ENCODE measurements around the gene MLEC.
A peak's percentile ranks its signal among the peaks of the same experiment; 100 is the strongest.
"Not testable (repeated sequence)": the region's sequence is repeated elsewhere in the genome, so short reads cannot be mapped to it uniquely, and the experiment has no call there.

MLEC gene

DNA sequence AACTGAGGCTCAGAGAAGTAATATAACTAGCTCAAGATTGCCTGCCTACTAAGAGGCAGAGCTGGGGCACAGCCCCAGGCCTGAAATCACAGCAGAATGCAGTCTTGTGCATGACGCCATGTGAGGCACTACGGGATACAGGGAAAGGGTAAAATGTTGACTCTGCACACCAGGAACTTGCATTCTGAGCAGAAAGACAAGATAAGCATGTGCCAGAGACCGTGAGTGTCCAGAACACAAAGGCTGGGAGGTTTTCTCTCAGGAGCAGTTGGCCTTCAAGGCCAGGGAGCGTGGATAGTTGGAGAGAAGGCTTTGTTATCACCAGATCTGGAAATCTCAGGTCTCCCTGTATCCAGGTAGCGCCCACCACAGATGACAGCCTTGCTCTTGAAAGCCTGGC is 23.2 kb upstream of the MLEC start:
- DNase-seq (ENCODE audit: low read depth): no peak

DNA sequence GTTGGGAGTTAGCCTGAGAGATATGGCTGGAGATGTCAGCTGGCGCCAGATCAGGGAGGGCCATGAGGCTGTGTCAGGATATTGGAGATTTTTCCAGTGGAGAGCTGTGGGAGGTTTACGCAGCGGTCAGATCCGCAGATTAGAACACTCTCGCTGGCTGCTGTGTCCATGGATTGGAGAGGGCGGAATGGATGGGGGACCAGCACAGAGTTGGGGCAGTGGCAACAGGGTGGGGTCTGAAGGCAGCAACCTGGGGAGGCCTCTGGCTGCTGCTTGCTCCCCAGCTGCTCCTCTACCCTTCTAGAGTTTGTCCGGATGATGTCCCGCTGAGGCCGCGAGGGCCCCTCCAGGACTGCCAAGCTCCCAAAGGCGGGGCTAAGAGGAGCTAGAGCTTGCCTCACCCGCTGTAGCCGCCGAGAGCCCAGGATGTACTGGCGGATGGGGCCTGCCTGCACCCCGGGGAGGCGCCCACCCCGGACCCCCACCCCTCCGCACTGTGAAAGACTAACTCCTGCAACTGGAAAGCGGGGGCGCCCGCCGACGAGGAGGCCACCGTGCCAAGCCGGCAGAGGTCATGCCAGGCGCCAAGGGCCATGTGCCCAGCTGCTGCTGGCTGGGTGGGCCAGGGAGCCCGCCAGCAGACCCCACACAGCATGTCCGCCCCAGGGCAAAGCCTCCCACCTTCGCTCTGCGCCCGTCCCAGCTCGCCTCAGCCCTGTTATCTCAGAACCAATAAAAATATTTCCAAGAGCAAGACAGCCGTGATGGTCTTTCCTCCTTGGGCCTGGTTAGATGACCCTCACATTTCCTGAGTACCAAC is 20.2 kb upstream of the MLEC start:
- no peak for DNase-seq (ENCODE audit: low read depth)

GRCh38 chr12:120668091-120668867 is 18.7 kb upstream of the MLEC start:
- DNase-seq (ENCODE audit: low read depth): no peak

DNA sequence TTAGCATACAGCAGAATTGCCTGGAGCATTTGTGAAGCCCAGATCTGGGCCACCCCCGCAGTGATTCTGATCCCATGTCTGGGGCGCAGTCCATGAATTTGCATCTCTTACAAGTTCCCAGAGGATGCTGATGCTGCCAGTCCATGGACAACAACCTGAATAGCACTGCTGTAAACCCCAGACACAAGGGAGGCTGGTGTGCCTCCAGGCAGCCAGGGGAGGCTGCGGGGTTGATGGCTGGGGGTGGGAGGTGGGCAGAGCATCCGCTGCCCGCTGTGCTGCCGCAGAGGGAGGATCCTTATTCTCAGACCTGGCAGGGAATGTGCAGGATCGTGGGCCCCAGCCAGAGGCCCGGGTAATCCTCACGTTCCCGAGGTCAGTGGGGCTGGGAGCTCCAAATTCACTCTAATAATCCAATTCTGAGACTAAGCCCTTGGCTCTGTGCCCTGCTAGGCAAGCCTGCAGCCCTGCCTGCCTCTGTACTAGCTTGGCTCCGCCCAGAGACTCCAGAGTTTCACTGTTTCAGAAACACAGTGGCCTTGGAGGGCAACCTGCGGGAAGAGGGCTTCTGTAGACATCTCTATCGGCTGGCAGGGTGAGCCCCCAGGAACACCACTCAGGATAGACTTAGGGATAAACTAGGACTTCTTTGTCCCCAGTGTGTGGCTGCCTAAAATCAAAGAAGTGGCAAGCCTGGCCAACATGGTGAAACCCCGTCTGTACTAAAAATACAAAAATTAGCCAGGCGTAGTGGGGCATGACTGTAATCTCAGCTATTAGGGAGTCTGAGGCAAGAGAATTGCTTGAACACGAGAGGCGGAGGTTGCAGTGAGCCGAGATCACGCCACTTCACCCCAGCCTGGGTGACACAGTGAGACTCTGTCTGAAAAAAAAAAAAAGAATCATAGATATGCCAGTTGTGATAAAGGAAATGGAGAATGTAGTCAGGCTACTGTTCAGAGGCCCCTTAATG is 17.8 kb upstream of the MLEC start:
- DNase-seq (ENCODE audit: low read depth): no peak

- DNase-seq (ENCODE audit: low read depth): not testable (repeated sequence)
These were observed 16.7 kb upstream of the MLEC start for GRCh38 chr12:120670237-120670636.

DNA sequence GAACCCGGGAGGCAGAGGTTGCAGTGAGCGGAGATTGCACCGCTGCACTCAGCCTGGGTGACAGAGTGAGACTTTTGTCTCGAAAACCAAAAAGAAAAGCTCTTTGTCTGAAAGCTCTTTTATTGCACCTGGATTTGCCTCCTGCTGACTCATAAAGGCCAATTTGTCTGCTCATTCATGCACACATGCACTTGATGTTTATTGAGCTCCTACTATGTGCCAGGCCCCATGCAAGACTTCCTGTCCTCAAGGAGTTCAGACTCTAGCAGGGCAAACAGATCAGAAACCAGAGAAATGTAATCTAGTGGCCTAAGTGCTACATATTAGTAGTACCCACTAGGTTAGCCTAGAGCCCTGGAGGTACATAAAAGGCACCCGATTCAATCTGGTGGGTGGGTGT is 16.3 kb upstream of the MLEC start:
- DNase-seq (ENCODE audit: low read depth): no peak

GRCh38 chr12:120674097-120674636 is 12.8 kb upstream of the MLEC start:
- no peak for DNase-seq (ENCODE audit: low read depth)

DNA sequence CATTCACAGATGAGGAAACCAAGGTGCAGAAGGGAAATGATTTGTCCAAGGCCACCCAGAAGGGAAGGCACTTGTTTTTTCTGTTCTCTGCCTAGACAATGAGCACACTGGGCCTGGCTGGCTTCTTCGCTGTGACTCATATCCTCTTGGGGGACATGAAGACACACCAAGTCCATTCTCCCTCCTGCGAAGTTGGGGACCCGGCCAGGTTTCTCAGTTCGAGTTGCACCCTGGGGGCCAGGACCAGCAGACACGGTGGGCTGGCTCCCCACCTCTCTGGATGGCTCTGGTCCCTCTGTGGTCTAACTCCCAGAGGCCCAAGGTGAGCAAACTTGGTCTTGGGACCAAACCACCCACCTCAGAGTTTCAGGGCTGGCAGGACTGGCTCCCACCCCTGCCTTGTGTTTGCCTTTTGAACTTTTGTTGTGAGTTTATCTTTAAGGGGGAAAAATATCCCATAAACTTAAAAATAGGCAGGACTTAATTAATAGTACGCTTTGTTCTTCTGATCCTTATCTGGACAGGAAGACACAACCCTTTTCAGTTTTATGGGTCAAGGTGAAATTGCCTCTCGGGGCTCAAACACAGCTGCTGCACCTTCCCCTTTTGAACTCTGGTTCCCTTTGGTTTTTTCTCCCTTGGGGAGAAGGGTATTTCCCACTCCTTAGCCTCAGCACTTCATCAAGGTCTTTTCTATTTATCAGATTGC is 9.0 kb upstream of the MLEC start:
- DNase-seq (ENCODE audit: low read depth): no peak

DNA sequence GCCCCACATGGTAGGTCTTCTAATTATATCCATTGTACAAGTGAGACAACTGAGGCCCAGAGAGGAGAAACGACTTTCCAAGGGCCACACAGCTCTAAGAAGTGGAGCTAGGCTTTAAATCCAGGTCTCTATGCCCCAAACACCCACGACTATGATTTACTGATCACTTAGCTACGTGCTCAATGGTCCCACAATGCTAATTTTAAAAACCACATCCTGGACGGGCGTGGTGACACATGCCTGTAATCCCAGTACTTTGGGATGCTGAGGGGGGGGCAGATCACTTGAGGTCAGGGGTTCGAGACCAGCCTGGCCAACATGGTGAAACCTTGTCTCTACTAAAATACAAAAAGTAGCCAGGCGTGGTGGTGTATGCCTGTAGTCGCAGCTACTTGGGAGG is 8.4 kb upstream of the MLEC start:
- DNase-seq (ENCODE audit: low read depth): no peak

DNA sequence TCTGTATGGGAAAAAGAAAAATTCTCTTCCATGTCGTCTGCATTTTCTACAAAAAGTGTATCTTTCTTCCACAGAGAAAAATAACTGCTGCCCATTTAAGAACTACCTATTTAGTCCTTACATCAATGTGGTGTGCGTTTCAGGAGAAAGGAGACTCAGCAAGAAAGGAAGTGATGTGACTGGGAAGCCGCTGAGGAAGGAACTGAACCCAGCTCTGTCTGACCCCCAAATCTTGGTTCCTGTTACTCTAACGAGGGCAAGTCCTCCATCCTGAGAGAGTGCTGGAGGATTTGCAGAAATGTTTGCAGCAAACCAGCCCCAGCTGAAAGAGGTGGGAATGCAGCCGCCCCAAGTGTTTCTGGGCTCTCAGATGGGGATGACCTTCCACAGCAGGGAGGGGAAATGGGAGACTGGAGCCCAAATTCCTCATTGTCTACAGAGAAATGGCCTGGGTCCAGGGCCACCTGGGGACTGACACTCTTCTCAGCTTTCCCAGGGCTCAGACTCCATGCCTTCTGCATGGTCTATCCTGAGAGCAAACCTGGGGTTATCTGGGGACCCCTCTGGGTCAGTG is 6.7 kb upstream of the MLEC start:
- DNase-seq (ENCODE audit: low read depth): no peak

DNA sequence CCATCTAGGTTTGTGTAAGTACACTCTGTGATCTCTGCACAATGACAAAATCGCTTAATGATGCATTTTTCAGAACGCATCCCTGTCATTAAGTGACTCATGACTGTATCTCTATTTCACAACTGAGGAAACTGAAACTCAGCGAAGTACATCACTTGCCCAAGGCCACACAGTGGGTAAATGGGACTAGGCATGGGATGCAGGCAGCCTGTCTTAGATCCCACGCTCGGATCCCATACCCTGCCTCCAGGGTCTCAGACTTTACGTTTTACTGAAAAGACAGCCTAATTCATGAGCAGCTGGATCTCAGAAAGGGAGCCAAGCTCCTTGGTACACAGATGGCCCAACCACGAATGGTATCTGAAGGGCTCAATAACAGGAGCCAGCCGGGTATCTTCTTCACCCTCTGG is 2.4 kb upstream of the MLEC start:
- no peak for DNase-seq (ENCODE audit: low read depth)

GRCh38 chr12:120685522-120685921 is 1.4 kb upstream of the MLEC start:
- DNase-seq (ENCODE audit: low read depth): no peak

DNA sequence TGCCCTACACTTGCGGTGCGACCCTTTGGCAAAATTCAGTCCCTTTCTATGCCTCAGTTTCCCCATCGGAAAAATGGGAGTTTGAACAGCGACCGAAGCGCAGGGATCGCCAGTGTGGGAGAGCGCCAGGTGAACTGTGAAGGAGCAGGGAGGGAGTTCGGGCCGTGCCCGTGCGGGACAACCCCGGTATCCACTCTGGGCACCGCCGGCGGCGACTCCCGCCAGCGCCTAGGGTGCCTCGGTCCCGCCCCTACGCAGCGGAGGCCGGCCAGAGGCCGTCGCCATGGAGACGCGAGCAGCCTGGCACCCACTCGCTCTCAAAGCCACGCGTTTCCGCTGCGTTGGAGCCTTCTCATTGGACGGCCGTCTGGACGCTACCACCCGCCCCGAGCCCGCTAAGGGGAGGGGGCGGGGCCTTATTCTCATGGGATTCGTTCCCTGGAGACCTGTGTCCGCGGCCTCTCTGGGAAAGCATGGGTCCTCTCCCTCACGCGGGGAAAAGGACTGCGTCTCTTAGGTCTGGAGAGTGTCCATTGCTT is 729 bp upstream of the MLEC start:
- peak; percentile 96 for DNase-seq (ENCODE audit: low read depth)

- peak; percentile 44 for DNase-seq (ENCODE audit: low read depth)
These were observed 785 bp downstream of the MLEC start for GRCh38 chr12:120687578-120688289.

DNA sequence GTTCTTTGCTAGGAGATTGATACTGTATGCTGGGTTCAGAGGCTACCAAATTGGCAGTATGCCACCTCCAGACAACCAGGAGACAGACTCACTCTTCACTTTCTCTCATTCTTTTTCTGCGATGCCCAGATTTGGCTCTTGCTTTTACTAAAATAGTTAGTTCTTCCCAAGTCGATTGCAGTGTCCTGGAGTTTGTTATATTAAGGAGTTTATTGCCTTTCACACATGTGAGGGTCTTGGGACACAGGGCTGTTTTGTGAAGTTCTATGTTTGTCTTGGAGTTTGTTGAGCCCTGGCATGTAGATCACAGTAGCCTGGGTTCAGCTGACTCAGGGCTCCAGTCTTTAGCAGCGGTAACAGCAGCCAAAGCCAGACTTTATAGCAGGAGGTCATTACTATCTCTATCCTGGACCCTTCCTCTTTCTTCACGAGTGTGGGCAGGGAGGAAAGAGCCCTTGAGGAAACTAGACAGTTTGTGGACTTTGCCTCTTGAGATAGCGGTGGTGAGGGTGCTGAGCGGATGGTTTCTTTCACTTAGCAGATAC is 1.6 kb downstream of the MLEC start:
- DNase-seq (ENCODE audit: low read depth): no peak

DNA sequence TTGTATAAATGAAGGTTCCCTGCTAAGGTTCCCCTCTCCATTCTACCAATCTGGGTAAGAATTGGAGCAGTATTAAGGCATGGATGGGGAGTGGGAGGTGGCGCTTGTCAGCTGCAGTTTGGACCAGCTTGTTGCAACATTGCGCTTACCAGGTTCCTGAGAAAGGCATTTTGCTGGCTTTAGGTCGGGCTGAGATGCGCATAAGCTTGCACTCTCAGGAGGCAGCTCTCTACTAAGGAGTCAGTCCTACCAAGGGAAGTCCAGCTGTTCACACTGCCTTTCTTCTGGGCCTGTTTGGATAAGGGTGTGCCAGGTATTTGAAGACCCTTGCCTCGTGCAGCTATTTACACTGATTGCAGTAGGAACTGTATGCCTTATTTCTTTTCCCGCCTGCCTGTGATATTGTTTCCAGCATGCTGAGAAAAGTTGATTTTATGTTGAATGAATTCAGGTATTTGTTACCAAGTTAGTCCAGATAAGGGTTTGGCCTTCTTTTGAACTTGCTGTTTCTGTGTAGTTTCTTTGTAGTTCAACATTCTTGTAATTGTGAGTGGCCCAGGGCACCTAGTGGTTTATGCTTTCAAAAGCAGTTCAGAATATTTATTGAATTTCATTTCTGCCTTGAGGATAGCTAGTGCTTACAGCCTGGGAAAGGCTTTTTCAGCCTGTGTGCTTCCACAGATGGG is 2.6 kb downstream of the MLEC start:
- DNase-seq (ENCODE audit: low read depth): no peak

DNA sequence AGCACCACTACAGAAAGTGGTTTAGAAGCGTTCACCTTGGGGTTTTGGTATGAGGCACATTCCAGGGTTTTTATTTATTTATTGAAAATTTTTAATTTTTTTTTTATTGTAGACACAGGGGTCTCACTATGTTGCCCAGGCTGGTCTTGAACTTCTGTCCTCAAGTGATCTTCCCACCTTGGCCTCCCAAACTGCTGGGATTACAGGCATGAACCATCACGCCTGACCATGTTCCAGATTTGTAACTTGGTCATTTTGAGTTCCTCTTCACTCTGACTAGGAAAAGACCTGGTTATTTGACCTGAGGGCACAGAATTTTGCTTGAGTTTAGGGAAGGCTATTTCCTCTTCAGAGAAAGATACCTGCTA is 3.1 kb downstream of the MLEC start:
- DNase-seq (ENCODE audit: low read depth): no peak

DNA sequence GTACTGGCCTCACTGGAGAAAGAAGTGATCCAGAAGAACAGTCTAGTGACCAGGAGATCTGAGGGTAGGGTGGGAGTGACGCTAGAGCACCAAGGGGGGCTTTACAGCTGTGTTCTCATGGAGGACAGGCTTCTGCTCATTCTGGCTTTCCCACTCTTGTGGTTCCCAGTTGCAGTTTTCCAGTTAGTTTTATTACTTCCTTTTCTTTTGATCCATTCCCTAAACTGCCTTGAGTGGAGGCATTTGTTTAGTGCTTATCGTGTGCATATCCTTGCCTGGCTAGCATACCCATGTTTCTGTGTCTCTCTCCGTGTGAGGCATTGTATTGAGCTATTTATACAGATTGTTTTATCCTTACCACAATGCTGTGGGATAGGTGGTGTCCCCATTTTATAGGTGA is 4.0 kb downstream of the MLEC start:
- DNase-seq (ENCODE audit: low read depth): no peak

DNA sequence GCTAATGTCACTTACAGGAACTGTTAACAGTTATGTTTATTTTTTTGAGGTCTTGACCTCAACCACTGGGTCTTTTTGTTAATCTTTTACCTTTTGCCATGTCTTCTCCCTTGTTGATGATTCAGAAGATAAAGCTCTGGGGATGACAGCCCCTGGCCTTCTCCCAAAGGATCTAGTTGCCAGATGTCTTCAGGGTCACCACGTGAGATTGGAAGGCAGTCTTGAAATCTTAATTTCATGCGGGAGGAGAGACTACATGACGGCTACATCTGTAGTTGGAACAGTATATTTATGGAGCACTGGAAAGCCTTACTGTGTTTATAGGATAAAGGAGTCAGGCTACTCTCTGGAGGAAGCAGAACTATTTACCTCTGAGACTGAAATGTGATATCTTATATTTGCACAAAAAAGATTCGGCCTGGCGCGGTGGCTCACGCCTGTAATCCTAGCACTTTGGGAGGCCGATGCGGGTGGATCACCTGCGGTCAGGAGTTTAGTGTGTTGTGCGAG is 5.6 kb downstream of the MLEC start:
- no peak for DNase-seq (ENCODE audit: low read depth)
